Coronary artery (tissue), 2 donors: ENCODE results near the gene OR8D1.

Source experiments
- DNase-seq: peaks from one replicate; pipeline ENCODE4 v3.0.0-alpha.2; 2017; ENCODE audit warnings: low spot score
- H3K27ac ChIP-seq, 2 donors: fragments of 200-600 bp; sonication (generic); one replicate each; pipeline ENCODE4 v1.5.1; 2016 to 2019
- H3K4me3 ChIP-seq: fragments of 200-600 bp; sonication (generic); 2 replicates; pipeline ENCODE4 v1.5.1; 2016; ENCODE audit warnings: mild to moderate bottlenecking, moderate library complexity
- TF ChIP-seq, protein P1 (sequence below): fragments of 200-600 bp; sonication (generic); IDR thresholded peaks from one replicate; pipeline ENCODE4 v1.5.1; 2019; ENCODE audit warnings: antibody characterized with exemption

The OR8D1 gene

DNA sequence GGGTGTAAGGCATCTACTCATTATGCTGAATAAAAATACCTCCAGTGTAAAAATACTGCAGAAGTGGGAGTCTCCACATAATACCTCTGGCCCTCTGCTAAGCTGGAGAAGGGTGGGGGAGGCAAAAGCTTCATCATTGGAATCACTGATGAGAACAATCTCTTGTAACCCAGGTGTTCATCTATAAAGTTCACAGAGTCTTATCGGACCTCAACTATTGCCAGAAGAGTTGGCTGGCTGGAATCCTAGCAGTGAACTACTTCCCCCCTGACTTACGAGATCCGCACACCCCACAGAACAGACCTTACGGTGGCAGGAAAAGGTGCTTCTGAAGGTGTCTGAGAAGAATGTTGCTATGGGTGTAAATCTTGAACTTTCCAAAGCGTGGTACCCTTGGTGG, 2.5 kb downstream of the OR8D1 start:
- TF ChIP-seq, protein P1, sequence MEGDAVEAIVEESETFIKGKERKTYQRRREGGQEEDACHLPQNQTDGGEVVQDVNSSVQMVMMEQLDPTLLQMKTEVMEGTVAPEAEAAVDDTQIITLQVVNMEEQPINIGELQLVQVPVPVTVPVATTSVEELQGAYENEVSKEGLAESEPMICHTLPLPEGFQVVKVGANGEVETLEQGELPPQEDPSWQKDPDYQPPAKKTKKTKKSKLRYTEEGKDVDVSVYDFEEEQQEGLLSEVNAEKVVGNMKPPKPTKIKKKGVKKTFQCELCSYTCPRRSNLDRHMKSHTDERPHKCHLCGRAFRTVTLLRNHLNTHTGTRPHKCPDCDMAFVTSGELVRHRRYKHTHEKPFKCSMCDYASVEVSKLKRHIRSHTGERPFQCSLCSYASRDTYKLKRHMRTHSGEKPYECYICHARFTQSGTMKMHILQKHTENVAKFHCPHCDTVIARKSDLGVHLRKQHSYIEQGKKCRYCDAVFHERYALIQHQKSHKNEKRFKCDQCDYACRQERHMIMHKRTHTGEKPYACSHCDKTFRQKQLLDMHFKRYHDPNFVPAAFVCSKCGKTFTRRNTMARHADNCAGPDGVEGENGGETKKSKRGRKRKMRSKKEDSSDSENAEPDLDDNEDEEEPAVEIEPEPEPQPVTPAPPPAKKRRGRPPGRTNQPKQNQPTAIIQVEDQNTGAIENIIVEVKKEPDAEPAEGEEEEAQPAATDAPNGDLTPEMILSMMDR, result no peak
- DNase-seq, result no peak
- Histone ChIP-seq H3K4me3 (no peak overlapping the region), H3K27ac (no peak overlapping the region)

DNA sequence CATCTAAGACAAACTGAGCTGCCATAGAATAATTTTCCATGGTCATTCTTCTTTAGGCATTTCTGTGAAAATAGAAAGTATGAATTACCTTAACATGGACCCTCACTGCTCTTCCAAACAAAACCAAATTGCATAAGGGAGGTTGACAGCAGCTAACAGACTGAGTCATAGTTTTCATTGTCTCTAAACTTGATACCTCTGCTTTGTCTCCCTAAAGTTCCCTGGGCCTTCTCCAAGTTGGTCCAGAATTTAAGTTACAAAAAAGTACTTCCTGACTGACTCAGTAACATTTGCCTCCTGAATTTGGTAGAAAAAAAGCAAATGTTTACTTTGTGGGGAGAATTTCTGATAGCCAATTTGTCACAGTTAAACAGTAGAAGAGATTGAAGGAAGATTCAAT, 3.0 kb downstream of the OR8D1 start:
- Histone ChIP-seq H3K27ac (no peak overlapping the region), H3K4me3 (no peak overlapping the region)
- DNase-seq, result no peak
- TF ChIP-seq, protein P1, result no peak

DNA sequence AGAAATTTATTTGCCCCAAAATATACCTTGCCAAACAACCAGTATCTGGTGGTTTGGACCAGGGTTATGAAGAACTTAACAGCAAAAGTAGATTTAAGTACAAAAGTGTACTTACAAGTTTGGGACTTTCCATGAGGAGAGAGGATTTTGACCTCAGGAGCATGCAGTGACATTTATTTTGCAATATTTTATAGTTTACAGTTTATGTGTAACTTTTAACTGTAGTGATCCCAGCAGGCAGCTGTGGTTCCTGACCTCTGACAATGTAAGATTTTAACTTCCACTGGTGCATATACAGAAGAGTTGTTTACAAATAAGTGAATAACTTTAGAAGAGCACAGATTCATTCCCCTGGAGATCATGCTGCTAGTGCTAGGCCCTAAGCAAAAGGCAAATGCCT, 6.7 kb downstream of the OR8D1 start:
- TF ChIP-seq, protein P1, result no peak
- no peak for DNase-seq
- Histone ChIP-seq H3K27ac (no peak overlapping the region), H3K4me3 (no peak overlapping the region)

DNA sequence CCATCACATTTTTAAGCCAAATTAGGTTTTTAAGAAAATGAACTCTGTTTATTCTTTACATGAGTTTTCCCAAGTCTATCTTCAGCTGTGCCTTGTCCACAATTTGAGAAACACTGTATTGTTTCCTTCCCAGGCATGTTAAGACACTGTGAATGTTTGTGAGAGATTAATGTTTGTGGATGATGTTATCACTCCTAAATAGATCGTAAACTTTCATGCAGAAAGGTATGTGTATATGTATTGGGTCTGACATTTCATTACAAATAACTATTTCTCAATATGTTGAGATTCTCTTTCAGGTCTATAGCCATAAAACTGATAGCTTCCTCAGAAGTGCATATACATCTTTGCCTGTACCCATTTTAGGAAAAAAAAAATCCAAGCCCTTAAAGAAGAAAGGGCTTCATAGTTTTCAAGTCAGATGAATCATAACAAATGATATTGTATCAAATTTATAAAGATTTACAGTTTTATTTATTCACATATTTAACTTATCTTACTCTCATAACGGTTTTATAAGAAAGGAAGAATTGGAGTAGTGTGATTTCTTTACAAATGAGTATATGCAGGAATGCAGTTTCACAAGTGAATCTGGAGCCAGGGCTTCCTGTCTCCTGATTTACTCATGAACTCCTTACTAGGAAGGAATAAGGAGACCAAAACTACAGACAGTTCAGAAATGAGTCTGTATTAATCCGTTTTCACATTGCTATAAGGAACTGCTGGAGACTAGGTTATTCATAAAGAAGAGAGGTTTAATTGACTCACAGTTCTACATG, 11.2 kb downstream of the OR8D1 start:
- no peak overlapping the region for H3K27ac ChIP-seq
- no peak overlapping the region for H3K4me3 ChIP-seq
- no peak for DNase-seq
- TF ChIP-seq, protein P1, result no peak

DNA sequence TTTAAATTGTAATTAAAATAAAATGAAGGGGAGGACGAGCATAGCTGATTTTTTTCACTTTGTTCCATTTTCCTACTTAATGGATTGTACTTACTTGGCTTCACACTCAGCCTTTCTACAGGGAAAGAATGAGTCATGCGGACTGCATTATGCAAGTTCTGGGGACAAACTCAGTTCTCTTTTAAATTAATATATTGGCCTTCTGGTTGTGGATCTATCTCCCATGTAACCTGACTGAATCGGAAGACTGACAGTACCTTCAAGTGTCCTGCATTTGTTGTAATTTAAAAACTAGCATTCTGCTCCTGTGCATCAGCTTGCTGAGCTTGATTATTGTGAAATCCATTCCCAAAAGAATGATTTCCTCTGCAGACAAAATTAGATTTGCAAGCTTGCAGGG, 12.2 kb downstream of the OR8D1 start:
- peak overlapping the region in 1 of 2 donors; percentile 45 for H3K27ac ChIP-seq
- no peak overlapping the region for H3K4me3 ChIP-seq
- TF ChIP-seq, protein P1, result no peak
- no peak for DNase-seq

DNA sequence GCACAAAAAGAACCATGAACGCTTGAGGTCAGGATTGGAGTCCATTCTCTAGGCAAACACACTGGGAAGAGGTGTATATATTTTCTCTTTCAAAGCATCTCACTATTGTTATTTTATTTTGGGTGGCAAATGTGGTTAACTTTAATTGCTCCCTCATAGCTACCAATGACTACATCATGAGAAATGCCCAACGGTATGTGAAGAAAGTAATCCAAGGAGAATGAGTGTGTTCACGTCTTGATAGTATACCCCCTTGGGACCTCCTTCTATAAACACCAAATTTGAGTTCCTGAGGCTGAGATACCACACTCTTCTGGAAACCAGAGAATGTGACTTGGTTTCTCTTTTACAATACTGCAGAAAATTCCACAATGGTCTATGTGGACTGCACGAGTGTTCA, 15.8 kb downstream of the OR8D1 start:
- TF ChIP-seq, protein P1, result no peak
- no peak for DNase-seq
- Histone ChIP-seq H3K4me3 (no peak overlapping the region), H3K27ac (no peak overlapping the region)

DNA sequence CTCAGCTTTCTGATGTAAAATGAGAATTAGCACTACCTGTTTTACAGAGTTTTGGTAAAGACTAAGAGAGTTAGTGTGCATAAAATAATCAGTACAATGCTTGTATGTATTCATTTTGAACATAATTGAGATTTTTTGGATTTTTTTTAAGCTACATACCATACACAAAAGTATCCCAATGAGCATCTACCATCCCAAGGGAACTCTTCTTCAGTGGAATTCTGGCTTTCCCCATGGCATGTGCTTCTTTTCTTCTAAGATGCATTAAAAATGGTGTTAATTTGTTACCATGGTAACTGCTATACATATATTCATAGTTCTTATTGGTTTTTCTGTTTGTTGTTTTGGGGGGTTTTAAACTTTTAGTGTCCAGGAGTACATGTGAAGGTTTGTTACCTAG, 17.7 kb downstream of the OR8D1 start:
- Histone ChIP-seq H3K4me3 (no peak overlapping the region), H3K27ac (no peak overlapping the region)
- TF ChIP-seq, protein P1, result no peak
- no peak for DNase-seq
